IMR-90 (cell line): ENCODE data around the gene PMCH.

ENCODE experiments used
- CEBPB ChIP-seq: IDR thresholded peaks from 2 replicates; pipeline ENCODE4 v1.6.1; 2012; ENCODE audit warnings: low read depth, low read length, improper control_type of control experiment
- CTCF ChIP-seq: conservative IDR thresholded peaks from 2 replicates; pipeline ENCODE4 v1.5.1; 2012; ENCODE audit warnings: mild to moderate bottlenecking, low read depth, low read length, improper control_type of control experiment
- MAZ ChIP-seq: IDR thresholded peaks from 2 replicates; pipeline ENCODE4 v1.6.1; 2012; ENCODE audit warnings: low read depth, mild to moderate bottlenecking, low read length, improper control_type of control experiment, moderate library complexity, borderline replicate concordance
- POLR2A ChIP-seq: IDR thresholded peaks from 2 replicates; pipeline ENCODE4 v1.6.1; 2012; ENCODE audit warnings: mild to moderate bottlenecking, low read depth, low read length
- RAD21 ChIP-seq: IDR thresholded peaks from 2 replicates; pipeline ENCODE4 v1.6.1; 2012; ENCODE audit warnings: low read length, improper control_type of control experiment
- RFX5 ChIP-seq: IDR thresholded peaks from 2 replicates; pipeline ENCODE4 v1.8.0; 2012; ENCODE audit warnings: low read depth, mild to moderate bottlenecking, low read length, moderate library complexity
- SMC3 ChIP-seq: fragments of 150-350 bp; IDR thresholded peaks from 2 replicates; pipeline ENCODE4 v1.6.1; 2016; ENCODE audit warnings: low read depth, mild to moderate bottlenecking, antibody characterized with exemption, low read length, moderate library complexity

GRCh38 chr12:102174761-102175160 is 22.9 kb downstream of the PMCH start:
- no peak for TF ChIP-seq POLR2A
- no peak for TF ChIP-seq CTCF
- TF ChIP-seq CEBPB = no peak
- no peak for TF ChIP-seq RAD21
- no peak for TF ChIP-seq SMC3
- TF ChIP-seq RFX5 = no peak
- TF ChIP-seq MAZ = no peak
